ENCODE measurements around the gene ADAMTS9.

Gene ADAMTS9

DNA sequence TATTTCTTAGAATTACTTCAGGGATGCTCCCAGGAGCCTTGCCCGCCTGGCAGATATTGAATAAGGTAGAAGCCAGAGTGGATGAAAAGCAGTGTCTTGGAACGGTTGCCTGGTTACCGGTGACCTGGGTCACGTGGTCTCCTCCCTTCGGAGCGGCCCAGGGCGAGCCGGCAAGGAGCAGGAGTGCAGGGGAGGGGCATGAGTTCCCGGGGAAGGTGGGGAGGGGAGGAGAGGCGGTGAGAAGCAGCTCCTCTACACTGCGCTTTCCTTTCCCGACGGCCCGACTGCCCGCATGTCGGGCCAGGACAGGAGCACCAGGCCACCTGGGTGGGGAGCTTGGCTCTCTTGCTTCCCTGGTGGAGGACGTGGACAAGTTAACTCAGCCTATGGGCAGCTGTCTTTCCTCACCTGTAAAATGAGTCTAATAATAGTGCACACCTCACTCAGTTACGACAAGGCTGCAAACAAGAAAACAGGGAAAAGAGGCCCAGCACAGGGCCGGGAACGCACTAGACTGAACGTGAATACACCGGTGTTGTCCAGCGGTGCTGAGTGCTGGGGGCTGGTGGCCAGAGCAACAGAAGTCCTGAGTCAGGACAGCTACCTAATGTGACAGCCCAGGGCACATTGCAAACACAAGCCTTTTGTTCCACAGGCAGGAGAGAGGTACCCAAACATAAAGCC, 198.3 kb downstream of the ADAMTS9 start:
- TF ChIP-seq, protein P1, sequence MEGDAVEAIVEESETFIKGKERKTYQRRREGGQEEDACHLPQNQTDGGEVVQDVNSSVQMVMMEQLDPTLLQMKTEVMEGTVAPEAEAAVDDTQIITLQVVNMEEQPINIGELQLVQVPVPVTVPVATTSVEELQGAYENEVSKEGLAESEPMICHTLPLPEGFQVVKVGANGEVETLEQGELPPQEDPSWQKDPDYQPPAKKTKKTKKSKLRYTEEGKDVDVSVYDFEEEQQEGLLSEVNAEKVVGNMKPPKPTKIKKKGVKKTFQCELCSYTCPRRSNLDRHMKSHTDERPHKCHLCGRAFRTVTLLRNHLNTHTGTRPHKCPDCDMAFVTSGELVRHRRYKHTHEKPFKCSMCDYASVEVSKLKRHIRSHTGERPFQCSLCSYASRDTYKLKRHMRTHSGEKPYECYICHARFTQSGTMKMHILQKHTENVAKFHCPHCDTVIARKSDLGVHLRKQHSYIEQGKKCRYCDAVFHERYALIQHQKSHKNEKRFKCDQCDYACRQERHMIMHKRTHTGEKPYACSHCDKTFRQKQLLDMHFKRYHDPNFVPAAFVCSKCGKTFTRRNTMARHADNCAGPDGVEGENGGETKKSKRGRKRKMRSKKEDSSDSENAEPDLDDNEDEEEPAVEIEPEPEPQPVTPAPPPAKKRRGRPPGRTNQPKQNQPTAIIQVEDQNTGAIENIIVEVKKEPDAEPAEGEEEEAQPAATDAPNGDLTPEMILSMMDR (IDR thresholded peaks at IDR 0.05; ENCODE audit: low read depth, low read length, missing control alignments) = no peak
- no peak overlapping the region for H3K4me3 ChIP-seq (replicated peaks; ENCODE audit: low read depth, low read length)
- DNase-seq (ENCODE audit: extremely low read depth, low read depth) = no peak

DNA sequence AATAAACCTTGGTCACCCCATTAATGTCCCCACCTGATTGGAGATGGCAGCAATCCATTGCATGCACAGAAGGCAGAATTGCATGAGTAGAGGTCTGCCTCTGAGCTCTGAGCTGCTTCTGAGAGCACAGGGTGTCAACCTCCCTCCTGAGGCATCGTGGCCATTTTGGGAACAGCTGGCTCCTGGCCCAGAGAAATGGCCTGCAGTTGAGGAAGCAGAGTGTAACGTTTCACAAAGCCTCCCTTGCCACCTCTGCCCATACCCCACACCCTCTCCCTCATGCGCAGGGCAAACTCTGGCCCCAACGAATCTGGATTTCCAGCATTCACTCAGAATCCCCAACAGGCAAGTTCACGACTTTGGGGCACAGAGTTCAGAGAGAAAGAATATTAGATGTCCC, 198.9 kb downstream of the ADAMTS9 start:
- no peak for DNase-seq (ENCODE audit: extremely low read depth, low read depth)
- TF ChIP-seq, protein P1 (IDR thresholded peaks at IDR 0.05; ENCODE audit: low read depth, low read length, missing control alignments) = no peak
- no peak overlapping the region for H3K4me3 ChIP-seq (replicated peaks; ENCODE audit: low read depth, low read length)

DNA sequence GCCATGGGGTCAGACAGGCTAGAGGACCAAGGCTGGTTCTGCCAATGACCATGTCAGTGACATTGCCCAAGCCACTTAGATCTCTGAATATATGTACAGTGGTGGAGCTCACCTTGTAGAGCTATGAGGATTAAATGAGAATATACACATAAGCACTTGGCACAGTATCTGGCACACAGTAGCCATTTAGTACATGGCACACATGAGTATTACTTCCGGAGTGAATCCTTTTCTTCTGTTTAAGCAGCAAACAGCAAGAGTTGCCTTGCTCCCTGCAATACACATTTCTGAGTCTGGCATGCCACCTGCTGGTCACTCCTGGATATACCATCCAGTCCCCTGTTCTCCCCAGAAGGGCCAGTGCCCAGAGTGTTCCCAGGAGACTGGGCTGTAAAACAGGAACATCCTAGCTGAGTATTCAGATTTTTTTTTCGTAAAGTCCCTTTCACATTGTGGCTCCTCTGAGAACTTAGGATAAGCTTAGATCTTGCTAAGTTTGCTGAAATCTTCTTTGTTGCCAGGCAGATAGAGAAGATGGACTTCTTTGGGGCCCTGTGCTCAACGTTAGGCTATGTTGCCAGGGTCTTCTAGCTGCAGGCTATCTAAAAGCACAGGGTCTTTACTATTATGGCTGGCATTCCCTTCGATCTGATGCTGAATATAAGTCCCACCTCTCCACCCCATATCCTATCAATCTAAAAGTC, 203.4 kb downstream of the ADAMTS9 start:
- TF ChIP-seq, protein P1 (IDR thresholded peaks at IDR 0.05; ENCODE audit: low read depth, low read length, missing control alignments) = peak; percentile 83
- H3K4me3 ChIP-seq (replicated peaks; ENCODE audit: low read depth, low read length) = no peak overlapping the region
- peak; percentile 60 for DNase-seq (ENCODE audit: extremely low read depth, low read depth)

DNA sequence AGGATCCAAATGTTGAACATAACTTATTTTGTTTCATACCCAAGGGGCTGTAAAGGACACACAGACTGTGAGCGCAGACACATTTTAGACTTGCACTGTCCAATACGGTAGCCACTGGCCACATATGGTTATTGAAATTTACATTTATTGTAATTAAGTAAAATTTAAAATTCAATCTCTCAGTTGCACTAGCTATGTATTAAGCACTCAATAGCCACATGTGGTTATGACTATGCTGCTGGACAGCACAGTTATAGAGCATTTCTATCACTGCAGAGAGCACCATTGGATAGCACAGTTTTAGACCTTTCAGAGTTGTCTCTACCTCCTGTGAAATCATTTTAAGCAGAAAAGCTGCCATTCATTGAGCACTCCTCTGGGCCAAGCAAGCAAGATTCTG, 204.3 kb downstream of the ADAMTS9 start:
- TF ChIP-seq, protein P1 (IDR thresholded peaks at IDR 0.05; ENCODE audit: low read depth, low read length, missing control alignments) = no peak
- no peak for DNase-seq (ENCODE audit: extremely low read depth, low read depth)
- no peak overlapping the region for H3K4me3 ChIP-seq (replicated peaks; ENCODE audit: low read depth, low read length)

DNA sequence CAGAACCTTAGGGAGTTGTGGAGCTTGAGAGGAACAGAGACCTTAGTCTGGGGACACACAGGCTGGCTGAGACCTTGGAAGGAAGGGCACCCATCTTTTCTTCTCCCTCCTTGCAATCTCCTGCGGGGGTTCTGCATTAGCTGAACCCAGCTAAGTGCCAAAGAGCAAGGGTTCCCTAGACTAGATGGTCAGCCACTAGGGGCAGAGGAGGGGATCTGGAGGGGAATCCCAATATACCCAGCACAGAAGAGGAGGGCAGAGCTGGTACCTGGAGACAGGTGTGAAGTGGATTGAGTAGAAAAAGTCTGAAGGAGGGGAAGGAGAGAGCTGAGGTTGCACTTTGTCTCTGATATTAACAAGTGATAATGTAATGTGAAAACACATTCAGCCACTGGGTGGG, 212.8 kb downstream of the ADAMTS9 start:
- no peak overlapping the region for H3K4me3 ChIP-seq (replicated peaks; ENCODE audit: low read depth, low read length)
- TF ChIP-seq, protein P1 (IDR thresholded peaks at IDR 0.05; ENCODE audit: low read depth, low read length, missing control alignments) = no peak
- DNase-seq (ENCODE audit: extremely low read depth, low read depth) = no peak

DNA sequence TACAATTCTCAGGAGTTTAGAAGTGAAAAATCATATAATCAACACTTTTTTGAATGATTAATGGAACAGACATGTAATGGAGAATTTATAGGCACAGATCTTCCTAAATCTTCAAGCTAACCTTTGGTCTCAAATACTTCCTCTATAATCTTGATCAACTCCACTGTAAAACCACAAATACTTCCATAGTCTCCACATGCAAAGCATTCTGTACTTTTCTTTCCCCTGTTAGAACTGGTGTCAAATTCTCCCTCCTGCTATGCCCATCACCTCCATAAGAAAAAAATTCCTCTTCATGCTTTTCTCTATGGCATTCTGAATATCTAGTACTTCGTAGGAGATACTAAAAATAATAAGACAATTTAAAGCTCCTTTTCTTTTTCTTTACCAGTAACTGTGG, 214.3 kb downstream of the ADAMTS9 start:
- TF ChIP-seq, protein P1 (IDR thresholded peaks at IDR 0.05; ENCODE audit: low read depth, low read length, missing control alignments) = no peak
- no peak overlapping the region for H3K4me3 ChIP-seq (replicated peaks; ENCODE audit: low read depth, low read length)
- no peak for DNase-seq (ENCODE audit: extremely low read depth, low read depth)

Data from HFF-Myc (cell line).